SIG-M5 treated with dmso at 0.1 percent for 504 hours (cell line): ENCODE data around the gene PPP2R5C.

Source experiments
- DNase-seq: peaks from one replicate; lab custom pipeline; 2025; ENCODE audit not compliant: unreplicated experiment; lab: John Stamatoyannopoulos, UW

Gene PPP2R5C

DNA sequence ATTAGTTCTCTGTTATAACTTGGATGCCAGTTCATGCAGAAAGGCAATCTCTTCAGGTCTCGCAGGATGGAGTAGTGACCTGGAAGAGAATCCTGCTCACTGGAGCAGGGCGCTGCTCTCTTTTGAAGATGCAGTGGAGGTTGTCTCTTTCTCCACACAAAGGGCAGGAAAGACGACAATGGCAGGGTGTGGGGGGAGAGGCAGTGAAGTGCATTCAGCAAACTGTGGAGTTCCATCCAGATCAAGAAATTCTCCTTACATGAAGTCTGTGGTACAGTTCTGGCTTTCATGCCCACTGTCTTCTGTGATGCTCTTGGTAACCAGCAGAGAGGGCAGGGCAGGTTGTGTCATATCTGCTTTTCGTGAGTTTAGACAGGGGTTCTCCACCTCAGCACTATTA is 6.6 kb upstream of the PPP2R5C start:
- no peak for DNase-seq

GRCh38 chr14:101755591-101756324 is 5.8 kb upstream of the PPP2R5C start:
- DNase-seq: no peak

DNA sequence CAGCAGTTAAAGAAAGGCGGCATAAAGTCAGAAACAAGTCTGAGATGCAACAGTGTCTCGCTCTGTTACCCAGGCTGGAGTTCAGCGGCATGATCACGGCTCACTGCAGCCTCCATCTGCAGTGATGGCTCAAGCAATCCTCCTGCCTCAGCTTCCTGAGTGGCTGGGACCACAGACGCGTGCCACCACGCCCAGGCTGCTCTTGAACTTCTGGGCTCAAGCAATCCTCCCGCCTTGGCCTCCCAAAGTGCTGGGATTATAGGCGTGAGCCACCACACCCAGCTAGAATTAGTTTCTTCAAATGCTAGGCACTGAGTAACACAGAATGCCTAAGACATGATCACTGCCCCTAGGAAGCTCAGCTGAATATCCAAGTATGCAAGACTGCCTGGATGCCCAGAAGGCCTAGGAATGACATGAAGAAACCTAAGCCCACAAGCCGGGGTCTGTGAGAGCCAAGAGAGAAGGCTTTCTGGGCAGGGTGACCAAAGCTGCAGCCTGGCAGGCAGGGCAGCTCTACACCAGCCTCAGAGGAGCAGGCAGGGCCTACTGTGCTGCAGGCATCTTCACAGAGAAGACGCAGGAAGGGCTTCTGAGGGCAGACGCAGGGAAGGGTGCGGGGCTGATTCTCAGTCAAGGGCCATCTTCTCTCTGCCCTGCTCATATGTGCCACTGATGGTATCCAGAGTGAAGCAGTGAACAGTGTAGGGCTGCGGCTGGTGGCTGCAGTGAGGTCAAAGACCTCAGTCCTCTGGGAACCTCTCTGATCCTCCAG is 4.3 kb upstream of the PPP2R5C start:
- no peak for DNase-seq

- DNase-seq: no peak
Observed at GRCh38 chr14:101757839-101758211, 3.7 kb upstream of the PPP2R5C start.

DNA sequence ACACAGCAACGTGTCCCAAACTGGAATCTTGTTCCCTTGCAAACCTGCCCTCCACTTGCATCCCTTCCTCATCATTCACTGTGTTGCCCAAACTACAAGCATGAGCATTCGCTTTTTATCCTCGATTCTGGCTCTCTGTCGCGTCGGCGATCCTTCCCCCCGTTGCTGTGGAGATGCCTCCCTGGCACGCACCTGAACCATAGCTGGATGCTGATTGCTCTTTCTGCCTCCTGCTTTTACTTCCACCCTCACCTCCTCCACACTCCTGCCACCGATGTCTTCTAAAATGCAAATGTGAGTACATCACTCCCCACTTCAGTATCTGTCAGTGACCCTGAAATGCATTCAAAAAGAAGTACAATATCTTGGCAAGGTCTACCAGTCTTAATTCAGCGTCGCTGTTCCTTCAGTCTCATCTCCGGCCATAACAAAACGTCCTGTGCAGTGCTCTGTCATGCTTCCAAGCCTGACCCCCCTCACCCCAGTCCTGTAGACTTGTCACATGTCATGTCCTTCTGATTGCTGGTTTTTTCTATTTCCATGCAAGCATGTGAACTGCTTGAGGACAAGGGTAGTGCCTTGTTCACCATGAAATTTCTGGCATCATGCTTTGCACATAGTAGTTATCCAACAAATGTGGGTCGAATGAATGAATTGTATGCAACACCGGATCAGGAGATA is 2.5 kb upstream of the PPP2R5C start:
- no peak for DNase-seq

- DNase-seq: peak; percentile 93
Observed at GRCh38 chr14:101760138-101761011, 1.1 kb upstream of the PPP2R5C start.

DNA sequence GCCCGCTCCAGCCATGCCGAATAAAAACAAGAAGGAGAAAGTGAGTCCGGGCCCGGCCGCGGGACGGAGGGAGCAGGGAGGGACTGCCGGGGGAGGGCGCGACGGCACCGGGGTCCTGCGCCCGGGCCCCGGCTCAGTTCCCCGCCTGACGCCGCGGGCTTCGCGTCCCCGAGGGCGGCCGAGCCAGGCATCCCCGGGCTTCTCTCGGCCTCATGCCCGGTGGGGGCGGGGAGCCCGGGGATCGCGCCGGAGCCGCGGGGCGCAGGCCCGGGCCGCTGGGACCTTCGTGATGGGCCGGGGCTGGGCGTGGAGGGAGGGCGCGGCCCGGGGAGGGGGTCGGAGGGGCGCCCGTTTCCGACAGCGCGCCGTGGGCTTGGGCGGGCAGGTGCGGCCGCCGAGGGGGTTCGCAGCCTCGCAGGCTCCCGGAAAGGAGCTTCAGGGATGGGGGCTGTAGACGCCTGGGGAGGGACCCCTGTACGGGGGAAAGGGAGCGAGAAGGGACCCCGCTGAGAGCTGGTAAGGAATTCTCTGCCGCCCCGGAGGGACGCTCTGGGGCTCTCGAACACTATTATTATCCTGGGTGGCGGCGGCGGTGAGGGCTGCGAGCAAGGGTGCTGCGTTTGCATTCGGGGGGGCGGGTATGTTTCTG is 496 bp downstream of the PPP2R5C start:
- DNase-seq: no peak

DNA sequence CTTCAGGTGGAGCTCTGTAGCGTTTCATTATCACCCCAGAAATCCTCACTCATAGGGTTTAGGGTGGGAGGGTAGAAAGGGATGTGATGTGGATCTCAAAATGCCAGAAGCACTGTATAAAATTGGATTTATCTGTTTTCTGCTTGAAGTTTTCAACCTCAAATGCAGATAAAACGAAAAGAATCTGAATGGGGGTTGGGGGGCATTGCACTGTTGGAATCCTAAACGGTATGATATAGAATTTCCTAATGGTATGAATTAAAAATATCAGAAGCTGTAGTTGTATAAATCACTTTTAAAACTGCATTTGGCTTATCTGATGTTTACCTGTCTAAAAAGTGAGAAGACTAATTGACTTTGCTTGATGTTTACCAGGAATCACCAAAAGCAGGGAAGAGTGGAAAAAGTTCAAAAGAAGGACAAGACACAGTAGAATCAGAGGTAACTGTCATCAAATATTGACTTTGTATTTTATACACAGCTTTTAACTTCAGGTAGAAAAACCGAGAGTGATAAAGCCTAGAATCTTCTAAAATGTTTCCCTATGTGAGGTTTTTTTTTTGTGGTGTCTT is 1.1 kb downstream of the PPP2R5C start:
- no peak for DNase-seq

GRCh38 chr14:101763941-101764709 is 2.6 kb downstream of the PPP2R5C start:
- DNase-seq: no peak

DNA sequence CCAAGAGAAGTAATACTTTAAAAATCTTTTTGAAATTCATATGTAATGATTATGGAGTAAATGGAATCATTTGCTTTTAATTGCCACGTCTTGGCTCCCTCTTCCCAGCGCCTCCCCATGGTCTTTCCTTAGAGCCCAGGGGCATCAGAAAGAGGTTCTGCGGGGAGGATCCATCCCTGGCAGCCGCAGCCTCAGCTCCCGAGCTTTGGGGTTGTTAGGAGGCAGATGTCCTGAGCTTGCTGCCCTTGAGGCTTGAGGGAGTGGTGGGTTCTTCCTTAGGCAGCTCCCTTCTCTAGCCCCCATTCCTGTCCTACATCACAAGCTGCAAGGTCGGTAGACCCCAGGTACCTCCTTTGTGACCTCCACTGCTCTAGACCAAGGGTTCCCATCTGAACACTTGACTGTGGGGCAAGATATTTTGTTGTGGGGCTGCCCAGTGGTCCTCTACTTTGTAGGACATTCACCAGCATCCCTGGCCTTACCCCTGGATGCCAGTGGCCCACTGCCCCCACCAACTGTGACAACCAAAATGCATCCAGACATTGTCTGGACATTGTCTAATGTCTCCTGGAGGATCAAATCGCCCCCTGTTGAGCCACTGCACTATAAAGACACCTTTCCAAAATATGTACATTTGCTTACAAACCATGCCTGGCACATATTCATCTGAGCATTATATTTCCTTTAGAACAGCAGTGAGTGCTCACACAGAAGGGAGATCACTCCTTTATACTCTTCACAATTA is 6.3 kb downstream of the PPP2R5C start:
- DNase-seq: no peak

- no peak for DNase-seq
Observed at GRCh38 chr14:101770183-101770582, 8.7 kb downstream of the PPP2R5C start.

DNA sequence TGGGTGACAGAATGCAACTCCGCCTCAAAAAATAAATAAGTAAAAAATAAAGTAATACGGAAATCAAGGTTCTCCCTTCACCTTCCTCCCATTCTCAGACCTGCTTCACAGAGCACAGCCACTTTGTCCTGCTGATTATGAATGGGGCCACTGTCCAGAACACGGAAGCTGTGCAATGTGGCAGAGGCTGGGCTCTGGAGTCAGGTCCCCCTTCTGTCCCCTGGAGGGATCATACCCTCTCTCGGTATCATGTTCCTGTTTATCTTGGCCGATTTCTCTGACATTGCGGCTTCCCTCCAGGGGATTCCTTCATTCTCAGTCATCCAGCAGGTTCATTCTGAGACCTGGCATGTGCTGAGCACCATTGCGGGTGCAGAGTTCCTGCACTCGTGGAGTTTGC is 11.3 kb downstream of the PPP2R5C start:
- no peak for DNase-seq

DNA sequence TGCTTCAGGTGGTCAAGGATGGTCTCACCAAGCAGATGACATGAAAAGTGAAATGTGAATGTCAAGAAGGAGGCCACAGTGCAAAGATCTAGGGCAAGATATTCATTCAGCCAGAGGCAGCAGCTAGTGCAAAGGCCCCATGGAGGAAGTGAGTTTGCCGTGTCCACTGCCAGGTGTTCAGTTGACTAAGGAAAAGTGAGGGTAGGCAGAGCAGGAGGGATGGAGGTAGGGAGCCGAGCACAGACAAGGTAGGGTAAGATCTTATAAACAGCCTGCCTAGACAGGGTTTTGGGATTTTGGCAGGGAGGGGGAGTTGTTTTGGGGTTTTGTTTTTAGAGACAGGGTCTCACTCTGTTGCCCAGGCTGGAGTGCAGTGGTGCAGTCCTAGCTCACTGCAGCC is 11.9 kb downstream of the PPP2R5C start:
- no peak for DNase-seq

DNA sequence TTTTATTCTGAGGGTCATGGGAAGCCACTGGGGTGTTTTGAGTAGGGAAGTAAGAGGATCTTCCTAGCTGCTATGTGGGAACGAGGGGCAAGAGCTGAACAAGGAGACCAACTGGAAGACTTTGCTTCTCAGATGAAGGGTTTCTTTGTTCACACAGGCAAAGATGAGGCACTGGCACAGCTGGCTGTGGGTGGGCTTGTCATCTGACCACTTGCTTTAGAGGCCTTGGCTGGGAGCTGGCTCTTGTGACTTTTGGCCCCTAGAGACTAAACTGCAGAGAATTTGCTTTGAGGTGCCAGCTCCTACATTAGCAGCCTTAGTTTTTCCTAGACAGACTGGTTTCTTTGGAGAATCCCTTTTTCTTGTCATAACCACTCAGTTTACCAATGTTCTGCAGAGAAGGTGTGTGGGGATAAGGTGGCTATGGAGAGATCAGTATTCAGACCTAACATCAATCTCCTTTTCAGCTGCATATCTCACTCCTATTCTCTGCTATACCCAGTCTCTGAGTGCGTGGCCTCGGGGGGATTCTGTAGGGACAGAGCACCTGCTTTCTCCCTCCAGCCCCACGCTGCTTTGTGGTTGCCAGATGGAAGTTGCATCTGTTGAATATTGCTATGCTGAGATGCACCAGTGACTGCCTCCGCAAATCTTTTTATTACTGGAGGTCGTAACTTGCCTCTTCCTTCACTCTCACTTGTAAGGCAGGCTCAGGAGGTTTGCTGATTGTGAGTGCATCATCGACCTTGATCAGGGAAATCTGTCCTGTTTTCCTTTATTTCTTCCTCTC is 12.7 kb downstream of the PPP2R5C start:
- DNase-seq: no peak

GRCh38 chr14:101774814-101775213 is 13.3 kb downstream of the PPP2R5C start:
- no peak for DNase-seq

- no peak for DNase-seq
Observed at GRCh38 chr14:101775826-101776225, 14.3 kb downstream of the PPP2R5C start.

- DNase-seq: no peak
Observed at GRCh38 chr14:101776344-101776743, 14.8 kb downstream of the PPP2R5C start.

GRCh38 chr14:101780390-101780789 is 18.9 kb downstream of the PPP2R5C start:
- no peak for DNase-seq
